ENCODE data around the gene KRT81.
"Not testable (repeated sequence)": the region's sequence is repeated elsewhere in the genome, so short reads cannot be mapped to it uniquely, and the experiment has no call there.

Gene KRT81

GRCh38 chr12:52317468-52318052, 26.2 kb upstream of the KRT81 start:
- DNase-seq: no peak

- no peak for DNase-seq
These were observed 25.4 kb upstream of the KRT81 start for GRCh38 chr12:52316701-52317100.

GRCh38 chr12:52316290-52316689, 25.0 kb upstream of the KRT81 start:
- no peak for DNase-seq

GRCh38 chr12:52315721-52316120, 24.4 kb upstream of the KRT81 start:
- not testable (repeated sequence) for DNase-seq

GRCh38 chr12:52314511-52314910, 23.2 kb upstream of the KRT81 start:
- DNase-seq: no peak

GRCh38 chr12:52313926-52314325, 22.6 kb upstream of the KRT81 start:
- no peak for DNase-seq

GRCh38 chr12:52313461-52313860, 22.1 kb upstream of the KRT81 start:
- DNase-seq: no peak

GRCh38 chr12:52312086-52312485, 20.8 kb upstream of the KRT81 start:
- DNase-seq: no peak

- DNase-seq: no peak
These were observed 19.9 kb upstream of the KRT81 start for GRCh38 chr12:52311285-52311648.

GRCh38 chr12:52310622-52311284, 19.4 kb upstream of the KRT81 start:
- DNase-seq: no peak

GRCh38 chr12:52308806-52309425, 17.6 kb upstream of the KRT81 start:
- no peak for DNase-seq

GRCh38 chr12:52307836-52308805, 16.8 kb upstream of the KRT81 start:
- DNase-seq: no peak

- DNase-seq: no peak
These were observed 15.4 kb upstream of the KRT81 start for GRCh38 chr12:52306731-52307130.

GRCh38 chr12:52305921-52306705, 14.8 kb upstream of the KRT81 start:
- DNase-seq: no peak

- DNase-seq: not testable (repeated sequence)
These were observed 13.6 kb upstream of the KRT81 start for GRCh38 chr12:52304941-52305411.

- not testable (repeated sequence) for DNase-seq
These were observed 11.0 kb upstream of the KRT81 start for GRCh38 chr12:52302242-52302914.

GRCh38 chr12:52301721-52302120, 10.4 kb upstream of the KRT81 start:
- not testable (repeated sequence) for DNase-seq

GRCh38 chr12:52300796-52301691, 9.7 kb upstream of the KRT81 start:
- DNase-seq: no peak

GRCh38 chr12:52298677-52299190, 7.4 kb upstream of the KRT81 start:
- no peak for DNase-seq

- no peak for DNase-seq
These were observed 5.4 kb upstream of the KRT81 start for GRCh38 chr12:52296572-52297215.

Data from fibroblast of skin of right quadriceps (primary cell).